ENCODE results near the gene CHAMP1.

DNA sequence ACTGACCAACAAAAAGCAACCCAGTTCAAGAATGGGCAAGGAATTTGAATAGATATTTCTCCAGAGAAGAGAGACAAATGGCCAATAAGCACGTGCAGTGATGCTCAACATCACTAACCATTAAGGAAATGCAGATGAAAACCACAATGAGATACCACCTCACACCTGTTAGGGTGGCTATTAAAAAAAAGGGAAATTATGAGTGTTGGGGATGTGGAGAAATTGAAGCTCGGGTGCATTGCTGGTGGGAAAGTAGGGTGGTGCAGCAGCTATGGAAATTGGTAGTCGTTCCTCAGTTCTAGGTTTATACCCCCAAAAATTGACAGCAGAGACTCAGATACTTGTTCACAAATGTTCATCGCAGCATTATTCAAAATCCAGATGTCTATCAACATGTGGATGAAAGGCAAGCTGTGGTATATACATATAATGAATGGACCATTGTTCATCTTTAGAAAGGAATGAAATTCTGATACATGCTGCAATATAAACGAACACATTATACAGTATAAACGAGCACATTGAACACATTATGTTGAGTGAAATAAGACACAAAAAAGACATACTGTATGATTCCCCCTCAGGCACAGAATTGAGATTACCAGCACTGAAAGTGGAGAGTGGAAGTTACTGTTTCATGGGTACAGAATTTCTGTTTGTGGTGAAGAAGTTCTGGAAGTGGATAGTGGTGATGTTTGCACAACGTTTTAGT lies 927 bp downstream of the CHAMP1 start:
- TF ChIP-seq ZFP41 (CRISPR knock-in tag; IDR thresholded peaks at IDR 0.05; ENCODE audit: borderline replicate concordance), result no peak
- TF ChIP-seq POLR2A (IDR thresholded peaks at IDR 0.05; ENCODE audit: insufficient read depth in 1 of 2, low read depth in 2 of 2, low read length in 2 of 2), result no peak
- TF ChIP-seq, protein P1, sequence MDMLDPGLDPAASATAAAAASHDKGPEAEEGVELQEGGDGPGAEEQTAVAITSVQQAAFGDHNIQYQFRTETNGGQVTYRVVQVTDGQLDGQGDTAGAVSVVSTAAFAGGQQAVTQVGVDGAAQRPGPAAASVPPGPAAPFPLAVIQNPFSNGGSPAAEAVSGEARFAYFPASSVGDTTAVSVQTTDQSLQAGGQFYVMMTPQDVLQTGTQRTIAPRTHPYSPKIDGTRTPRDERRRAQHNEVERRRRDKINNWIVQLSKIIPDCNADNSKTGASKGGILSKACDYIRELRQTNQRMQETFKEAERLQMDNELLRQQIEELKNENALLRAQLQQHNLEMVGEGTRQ (IDR thresholded peaks at IDR 0.05; ENCODE audit: low read depth, low read length), result no peak
- TF ChIP-seq, protein P1 (CRISPR knock-in tag; IDR thresholded peaks at IDR 0.05; ENCODE audit: borderline replicate concordance), result no peak
- TF ChIP-seq JUND (CRISPR knock-in tag; IDR thresholded peaks at IDR 0.05), result no peak
